T-helper 2 cell treated with Interferon-gamma antibody and Interleukin-4, amounts not matched to agents 100 ng/mL and 5 ng/mL, for 36 hours (primary cell): ENCODE data around the gene FUT4. TPM values are rescaled to one million over a fixed set of nuclear protein-coding genes. Genes with fewer than 3 reads are reported as not detected.

Source experiments
- intact Hi-C: fragments of 100-400 bp; cut with micrococcal nuclease; formaldehyde crosslinking; loops from one replicate; pipeline ENCODE4 v1.15.1; 2023
- total RNA-seq: library from RNA; stranded (reverse); gene quantifications from 2 replicates; pipeline ENCODE4 v1.2.3, GENCODE V29; 2022

FUT4 gene
- total RNA-seq, 1 donor from 2014 or later: 8.7 TPM

GRCh38 chr11:94597896-94598295 is 54.2 kb downstream of the FUT4 start:
- intact Hi-C loops: no loop called here

Other genes starting within 250 kb of the FUT4 start
- gene IZUMO1R, start 239.3 kb upstream of the FUT4 start, total RNA-seq: not detected in 2 replicates
- gene GPR83, start 142.5 kb upstream of the FUT4 start, total RNA-seq: 0.09 and 0.11 TPM in 2 replicates
- gene MRE11, start 50.1 kb upstream of the FUT4 start, total RNA-seq: 40.7 and 43.5 TPM in 2 replicates
- 21.4 and 23.6 TPM in 2 replicates for gene ANKRD49, start 49.9 kb upstream of the FUT4 start, total RNA-seq
- gene C11orf97, start 31.5 kb upstream of the FUT4 start, total RNA-seq: not detected in 2 replicates
- gene PIWIL4, start 23.4 kb downstream of the FUT4 start, total RNA-seq: 0.61 and 1.0 TPM in 2 replicates
- 4.4 and 5.0 TPM in 2 replicates for gene AMOTL1, start 224.4 kb downstream of the FUT4 start, total RNA-seq